ENCODE results near the gene DSG3. TPM values are rescaled to one million over a fixed set of nuclear protein-coding genes. Genes with fewer than 3 reads are reported as not detected.

The DSG3 gene
- total and polyA plus RNA-seq, 2 of the 13 experiments (the other 11 are each of a cell fraction or from before 2014, with no cell fraction given), result not detected

- TF ChIP-seq ARID5B (CRISPR knock-in tag; IDR thresholded peaks at IDR 0.05) (peak; percentile 82), ZNF512 (CRISPR knock-in tag; IDR thresholded peaks at IDR 0.05) (no peak), HOXA7 (CRISPR knock-in tag; IDR thresholded peaks at IDR 0.05) (no peak), HOXD1 (CRISPR knock-in tag; IDR thresholded peaks at IDR 0.05) (peak; percentile 94; the same call in 1 of the 2 replicates), XRCC5 (optimal IDR thresholded peaks at IDR 0.05; ENCODE audit: low read length) (no peak), KAT7 (CRISPR knock-in tag; IDR thresholded peaks at IDR 0.05; ENCODE audit: borderline replicate concordance) (no peak), AKNA (CRISPR knock-in tag; IDR thresholded peaks at IDR 0.05; ENCODE audit: borderline replicate concordance) (no peak), DNMT3B (CRISPR knock-in tag; conservative IDR thresholded peaks at IDR 0.05) (no peak), ZNF83 (CRISPR knock-in tag; IDR thresholded peaks at IDR 0.05; ENCODE audit: borderline replicate concordance) (no peak), ZNF276 (CRISPR knock-in tag; IDR thresholded peaks at IDR 0.05; ENCODE audit: low read depth) (no peak), RELA (CRISPR knock-in tag; IDR thresholded peaks at IDR 0.05) (no peak), MXD4 (CRISPR knock-in tag; IDR thresholded peaks at IDR 0.05) (no peak), HDAC2 (CRISPR knock-in tag; IDR thresholded peaks at IDR 0.05) (peak; percentile 58), AGO2 (optimal IDR thresholded peaks at IDR 0.05; ENCODE audit: low read depth, low read length) (no peak), IKZF5 (CRISPR knock-in tag; IDR thresholded peaks at IDR 0.05) (no peak), MED1 (CRISPR knock-in tag; IDR thresholded peaks at IDR 0.05) (no peak)
Observed at GRCh38 chr18:31510319-31510718, 62.8 kb downstream of the DSG3 start (continued).
